ENCODE measurements around the gene SH3RF1.

DNA sequence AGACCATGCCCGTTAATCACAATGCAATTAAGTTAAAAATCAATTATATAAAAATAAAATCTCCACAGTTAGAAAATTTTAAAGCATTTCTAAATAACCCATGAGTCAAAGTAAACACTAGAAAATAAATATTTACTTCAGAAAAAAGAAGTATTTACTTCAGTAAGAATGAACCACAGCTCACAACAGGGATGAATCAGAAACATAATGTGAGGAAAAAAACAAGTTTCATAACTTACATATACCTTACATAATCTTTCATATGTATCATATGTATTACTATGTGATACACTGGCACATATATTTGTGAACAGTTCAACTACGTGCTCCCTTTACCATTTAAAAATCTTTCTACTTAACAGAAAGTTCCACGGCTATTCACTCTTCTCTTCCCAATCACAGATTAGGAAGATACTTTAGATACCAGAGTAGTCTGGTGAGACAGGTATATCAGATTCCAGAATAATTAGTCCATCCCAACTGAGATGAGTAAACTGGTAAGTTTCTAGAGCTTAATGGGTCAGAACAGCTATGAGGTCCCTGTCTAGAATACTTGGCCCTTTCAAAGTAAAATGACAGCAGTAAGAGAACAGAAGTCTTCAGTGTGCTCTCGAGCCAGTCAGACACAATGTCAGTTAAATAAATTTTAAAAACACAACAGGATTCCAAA lies 70.3 kb downstream of the SH3RF1 start:
- TF ChIP-seq, protein P1, sequence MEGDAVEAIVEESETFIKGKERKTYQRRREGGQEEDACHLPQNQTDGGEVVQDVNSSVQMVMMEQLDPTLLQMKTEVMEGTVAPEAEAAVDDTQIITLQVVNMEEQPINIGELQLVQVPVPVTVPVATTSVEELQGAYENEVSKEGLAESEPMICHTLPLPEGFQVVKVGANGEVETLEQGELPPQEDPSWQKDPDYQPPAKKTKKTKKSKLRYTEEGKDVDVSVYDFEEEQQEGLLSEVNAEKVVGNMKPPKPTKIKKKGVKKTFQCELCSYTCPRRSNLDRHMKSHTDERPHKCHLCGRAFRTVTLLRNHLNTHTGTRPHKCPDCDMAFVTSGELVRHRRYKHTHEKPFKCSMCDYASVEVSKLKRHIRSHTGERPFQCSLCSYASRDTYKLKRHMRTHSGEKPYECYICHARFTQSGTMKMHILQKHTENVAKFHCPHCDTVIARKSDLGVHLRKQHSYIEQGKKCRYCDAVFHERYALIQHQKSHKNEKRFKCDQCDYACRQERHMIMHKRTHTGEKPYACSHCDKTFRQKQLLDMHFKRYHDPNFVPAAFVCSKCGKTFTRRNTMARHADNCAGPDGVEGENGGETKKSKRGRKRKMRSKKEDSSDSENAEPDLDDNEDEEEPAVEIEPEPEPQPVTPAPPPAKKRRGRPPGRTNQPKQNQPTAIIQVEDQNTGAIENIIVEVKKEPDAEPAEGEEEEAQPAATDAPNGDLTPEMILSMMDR (conservative IDR thresholded peaks at IDR 0.05 in 1 of 2, IDR thresholded peaks at IDR 0.05 in 1 of 2; ENCODE audit: extremely low read depth in 1 of 2, insufficient read depth in 1 of 2, low read depth in 1 of 2, low read length in 2 of 2), result no peak
- no peak for TF ChIP-seq EZH2 (IDR thresholded peaks at IDR 0.05; ENCODE audit: borderline replicate concordance, low read length)
